Measurements from ENCODE around the gene COLQ.
"Not testable (repeated sequence)": the region's sequence is repeated elsewhere in the genome, so short reads cannot be mapped to it uniquely, and the experiment has no call there.

The COLQ gene

DNA sequence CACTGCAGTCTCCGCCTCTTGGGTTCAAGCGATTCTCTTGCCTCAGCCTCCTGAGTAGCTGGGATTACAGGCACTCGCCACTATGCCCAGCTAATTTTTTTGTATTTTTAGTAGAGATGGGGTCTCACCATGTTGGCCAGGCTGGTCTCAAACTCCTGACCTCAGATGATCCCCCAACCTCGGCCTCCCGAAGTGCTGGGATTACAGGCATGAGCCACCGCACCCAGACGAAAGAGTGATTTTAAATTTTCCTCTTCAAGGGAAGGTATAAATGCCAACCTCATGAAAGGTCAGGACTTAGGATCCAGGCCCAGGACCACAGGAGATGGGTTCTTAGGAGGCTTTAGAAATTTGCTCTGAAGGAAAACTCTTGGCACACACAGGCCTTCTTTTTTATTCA is 110.5 kb downstream of the COLQ start:
- DNase-seq, result not testable (repeated sequence)

DNA sequence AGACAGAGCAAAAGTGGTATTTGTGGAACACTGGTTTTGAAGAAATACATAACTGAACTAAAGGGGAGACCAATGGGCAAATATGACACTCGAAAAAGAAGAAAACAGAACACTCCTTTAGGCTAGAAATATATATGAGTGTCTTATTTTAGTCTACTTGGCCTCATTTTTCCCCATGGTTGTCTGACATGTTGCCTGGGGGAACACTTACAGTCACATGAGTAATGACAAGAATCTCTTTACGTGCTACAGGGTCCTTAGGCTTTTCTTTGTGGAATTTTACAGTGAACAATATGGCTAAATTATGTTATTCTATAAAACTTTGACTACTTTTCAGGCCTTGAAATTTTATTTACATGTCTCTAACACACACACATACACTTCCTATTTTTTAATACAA is 111.7 kb downstream of the COLQ start:
- DNase-seq, result no peak

DNA sequence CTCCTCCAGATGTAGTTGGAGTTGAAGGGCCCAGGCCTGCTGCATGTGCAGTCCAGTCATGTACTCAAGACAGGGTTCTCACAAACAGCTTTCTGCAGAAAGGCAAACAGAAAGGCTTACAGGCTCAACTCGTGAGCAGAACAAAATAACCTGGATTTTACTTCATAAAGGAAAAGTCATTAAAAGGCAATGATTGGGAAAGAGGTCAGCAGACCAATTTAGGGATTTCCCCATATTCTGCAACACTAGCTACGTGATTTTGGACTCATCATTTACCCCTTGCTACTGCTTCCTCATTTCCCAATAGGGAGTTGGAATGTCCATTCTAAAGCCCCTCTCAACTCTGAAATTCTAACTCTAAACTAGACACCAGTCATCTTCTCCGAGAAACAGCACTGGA is 112.3 kb downstream of the COLQ start:
- no peak for DNase-seq

DNA sequence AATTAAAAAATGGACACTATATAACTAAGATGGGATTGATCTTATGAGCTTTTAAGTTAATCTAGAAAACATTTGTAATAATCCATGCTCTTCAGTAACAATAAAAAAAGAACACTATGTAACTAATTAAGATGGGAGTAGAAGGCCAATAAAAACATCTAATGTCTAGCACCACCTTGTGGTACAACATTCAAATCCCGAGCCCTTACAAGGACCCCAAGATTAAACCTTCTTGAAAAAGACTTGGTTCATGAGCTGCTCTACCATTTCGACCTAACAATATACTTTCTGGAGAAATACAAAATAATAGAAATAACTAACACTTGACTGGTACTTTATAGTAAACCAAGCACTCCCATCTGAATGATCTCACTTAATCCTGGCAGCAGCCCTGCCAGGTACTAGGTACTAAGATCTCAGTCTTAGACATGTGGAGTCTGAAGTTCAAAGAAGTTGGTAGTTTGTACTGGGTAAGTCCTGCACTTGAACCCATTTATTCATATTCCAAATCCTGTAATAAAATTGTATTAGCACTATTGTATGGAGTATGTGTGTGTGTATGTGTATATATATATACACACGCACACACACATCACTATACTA is 116.0 kb downstream of the COLQ start:
- DNase-seq, result no peak

DNA sequence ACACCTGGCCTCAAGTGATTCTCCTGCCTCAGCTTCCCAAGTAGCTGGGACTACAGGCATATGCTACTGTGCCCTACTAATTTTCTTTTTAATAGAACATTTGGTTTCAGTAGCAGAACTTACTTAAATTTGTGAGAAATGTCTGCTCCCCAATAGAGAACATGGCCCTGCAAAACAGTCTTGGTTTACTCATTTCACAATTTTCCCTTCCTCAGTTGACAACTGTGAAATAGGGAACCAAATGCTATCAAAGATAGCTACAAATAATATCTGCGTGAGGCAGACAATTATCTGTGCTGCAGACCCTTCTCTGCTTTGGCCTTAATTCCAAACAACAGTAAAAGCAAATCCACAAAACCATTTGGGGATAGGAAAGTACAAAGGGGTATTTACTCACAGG is 116.7 kb downstream of the COLQ start:
- DNase-seq, result no peak

DNA sequence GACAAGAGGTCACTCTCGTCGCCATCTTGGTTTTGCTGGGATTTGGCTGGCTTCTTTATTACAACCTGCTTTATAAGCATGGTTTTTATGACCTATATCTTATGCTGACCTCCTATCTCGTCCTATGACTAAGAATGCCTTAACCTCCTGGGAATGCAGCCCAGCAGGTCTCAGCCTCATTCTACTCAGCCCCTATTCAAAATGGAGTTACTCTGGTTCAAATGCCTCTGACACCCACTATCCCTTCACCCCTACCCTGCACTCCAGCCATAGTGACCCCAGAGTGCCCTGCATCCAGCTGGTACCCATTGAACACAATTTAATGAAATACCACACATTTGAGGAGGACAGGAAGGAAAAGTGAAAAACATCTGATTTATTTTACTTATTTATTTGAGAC is 117.5 kb downstream of the COLQ start:
- no peak for DNase-seq

DNA sequence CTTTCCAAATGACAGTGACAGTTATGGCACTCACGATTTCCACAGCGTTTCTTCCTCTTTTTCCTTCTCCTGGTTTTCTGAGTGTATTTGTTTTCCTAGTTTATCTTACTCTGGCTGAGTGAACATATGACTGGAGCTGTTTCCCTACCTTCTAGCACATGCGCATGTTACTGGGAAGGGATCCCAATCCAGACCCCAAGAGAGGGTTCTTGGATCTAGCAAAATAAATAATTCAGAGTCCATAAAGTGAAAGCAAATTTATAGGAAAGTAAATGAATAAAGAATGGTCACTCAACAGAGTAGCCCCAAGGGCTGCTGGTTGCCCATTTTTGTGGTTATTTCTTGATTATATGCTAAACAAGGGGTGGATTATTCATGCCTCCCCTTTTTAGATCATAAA is 118.0 kb downstream of the COLQ start:
- DNase-seq, result no peak

DNA sequence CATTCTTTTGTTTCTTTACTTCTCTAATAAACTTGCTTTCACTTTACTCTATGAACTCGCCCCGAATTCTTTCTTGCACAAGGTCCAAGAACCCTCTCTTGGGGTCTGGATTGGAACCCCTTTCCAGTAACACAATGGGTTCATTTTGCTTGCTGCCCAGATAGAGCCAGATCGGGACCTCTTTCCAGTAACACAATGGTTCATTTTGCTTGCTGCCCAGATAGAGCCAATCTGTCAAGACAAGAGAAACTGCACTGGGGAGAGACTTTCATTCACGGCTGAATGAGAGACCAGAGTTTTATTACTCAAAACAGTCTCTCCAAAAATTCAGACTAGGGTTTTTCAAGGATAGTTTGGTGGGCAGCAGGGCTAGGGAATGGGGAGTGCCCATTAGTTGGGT is 119.6 kb downstream of the COLQ start:
- no peak for DNase-seq

Data from stimulated activated CD4-positive, alpha-beta T cell treated with anti-CD3 and anti-CD28 coated beads, Interleukin-2, amount 100 ng/mL, for 24 hours (primary cell).